Activated CD4-positive, alpha-beta T cell treated with anti-CD3 and anti-CD28 coated beads for 48 hours (primary cell): ENCODE results near the gene PDLIM4.
A peak's percentile ranks its signal among the peaks of the same experiment; 100 is the strongest.

Experiments used
- DNase-seq: peaks from one replicate; pipeline ENCODE4 v3.0.0-alpha.2; 2020

The PDLIM4 gene

DNA sequence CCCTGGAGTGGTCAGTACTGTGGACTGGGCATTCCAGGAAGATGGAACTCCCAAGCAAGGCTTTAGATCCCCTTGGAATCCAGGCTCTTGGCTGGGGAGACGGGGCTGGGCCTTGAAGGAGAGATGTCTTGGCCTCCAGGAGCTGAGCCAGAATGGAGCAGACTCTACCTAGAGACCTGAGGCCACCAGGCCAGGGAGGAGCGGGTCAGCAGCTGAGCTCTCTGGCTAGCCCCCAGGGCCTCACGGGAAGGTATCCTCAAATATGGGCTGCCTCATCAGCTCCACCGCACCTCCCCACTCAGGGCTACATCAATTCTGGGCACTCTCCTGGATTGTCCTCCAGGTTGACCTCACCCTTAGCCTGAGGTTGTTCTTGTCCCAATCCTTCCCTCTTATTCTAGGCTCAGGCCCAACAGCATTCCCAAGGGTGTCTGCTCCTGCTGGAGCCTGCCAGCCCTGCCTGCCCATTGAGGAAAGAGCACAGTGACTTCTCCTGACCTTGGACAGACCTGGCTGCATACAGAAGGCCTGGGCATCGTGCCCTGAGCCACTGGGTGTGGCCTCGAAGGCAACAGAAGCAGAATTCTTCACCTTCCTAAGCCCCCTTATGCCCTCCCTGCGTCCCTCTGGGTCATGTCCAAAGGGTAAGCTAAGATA lies 3.0 kb upstream of the PDLIM4 start:
- DNase-seq = no peak

DNA sequence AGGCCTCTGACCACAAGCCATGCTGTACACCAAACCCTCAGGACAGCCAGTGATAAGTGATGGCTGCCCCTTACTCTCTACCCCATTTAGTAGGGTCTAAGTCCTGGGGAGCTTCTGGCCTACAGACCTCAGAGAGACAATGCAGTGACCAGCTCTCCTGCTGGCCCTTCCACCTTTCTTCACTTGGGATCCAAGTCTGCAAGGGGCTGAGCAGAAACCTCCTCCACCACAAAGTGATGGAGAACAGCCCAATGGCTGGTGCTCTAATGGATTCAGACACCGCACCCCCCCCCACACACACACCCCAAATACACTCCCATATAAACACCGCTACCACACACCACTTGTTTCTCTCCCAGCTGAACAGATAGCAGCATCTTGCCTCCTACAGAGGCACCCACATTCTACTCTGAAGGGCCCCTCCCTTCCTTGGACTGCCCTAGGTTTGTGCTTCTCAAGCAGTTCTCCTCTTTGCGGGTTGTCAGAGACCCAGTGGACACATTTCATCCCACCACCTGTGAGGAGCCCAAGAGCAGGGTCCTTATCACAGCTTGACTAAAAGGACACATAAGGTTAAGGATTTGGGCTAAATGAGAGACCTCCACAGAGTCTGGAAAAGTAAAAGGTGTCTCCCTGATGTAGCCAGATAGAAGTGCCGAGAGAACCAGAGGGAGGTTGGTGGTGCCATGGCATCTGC lies 1.3 kb upstream of the PDLIM4 start:
- DNase-seq = no peak

DNA sequence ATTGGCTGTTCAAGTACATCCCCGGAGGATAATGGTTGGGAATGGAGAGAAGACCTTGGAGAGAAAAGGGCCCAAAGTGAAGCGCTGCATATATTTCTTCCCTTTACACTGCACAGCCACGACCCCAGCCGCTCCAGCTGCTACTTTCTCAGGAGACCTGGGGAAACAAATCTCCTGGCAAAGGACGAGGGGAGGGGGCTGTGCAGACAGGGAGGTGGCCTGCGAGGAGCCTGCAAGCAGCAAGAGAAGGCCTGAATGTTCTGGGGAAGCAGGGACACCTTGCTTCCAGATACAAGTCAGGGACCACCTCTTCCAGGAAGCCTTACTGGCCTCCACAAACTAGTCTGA lies 739 bp upstream of the PDLIM4 start:
- DNase-seq = no peak

DNA sequence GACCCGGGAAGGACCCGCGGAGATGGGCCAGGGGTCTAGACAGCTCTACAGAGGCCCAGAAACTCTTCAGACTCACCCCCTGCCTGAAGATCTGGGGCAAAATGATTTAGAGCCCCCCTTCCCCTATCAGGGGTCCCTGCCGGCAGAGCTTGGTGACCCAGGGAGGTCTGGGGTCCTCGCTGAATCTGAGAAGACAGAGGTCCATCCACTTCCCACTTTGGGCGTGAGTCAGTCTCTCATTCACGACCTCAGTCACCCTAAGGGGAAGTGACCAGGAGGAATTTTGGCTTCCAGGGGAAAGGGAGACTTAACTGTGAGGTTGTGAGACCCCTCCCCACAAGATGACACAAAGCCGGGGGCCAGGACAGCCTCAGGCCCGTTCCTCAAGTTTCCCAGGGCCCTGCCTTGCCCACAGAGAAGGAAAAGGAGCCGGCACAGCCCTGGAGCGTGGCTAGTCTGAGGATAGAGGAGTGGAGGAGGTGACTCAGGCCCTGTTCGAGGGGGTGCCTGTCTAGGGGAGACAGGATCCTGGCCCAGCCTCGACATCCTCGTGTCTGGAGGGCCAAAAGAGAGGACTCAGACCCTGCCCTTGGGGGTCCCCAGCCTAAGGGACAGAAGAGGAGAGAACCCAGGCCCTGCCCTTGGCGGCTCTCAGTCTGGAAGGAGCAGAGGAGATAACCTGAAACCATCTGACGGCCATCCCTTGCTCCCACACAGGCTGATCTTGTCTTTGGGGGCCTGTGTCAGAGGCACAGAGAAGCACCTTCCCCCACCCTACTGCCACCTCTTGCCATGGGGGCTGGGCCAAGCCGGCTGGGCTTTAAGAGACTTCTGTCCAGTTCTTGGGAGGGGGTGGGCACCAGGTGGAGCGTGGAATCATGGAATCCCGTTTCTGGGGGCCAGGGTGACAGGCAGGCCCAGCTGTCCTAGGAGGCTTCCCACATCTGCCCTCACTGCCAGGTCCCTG lies 889 bp downstream of the PDLIM4 start:
- DNase-seq = no peak

DNA sequence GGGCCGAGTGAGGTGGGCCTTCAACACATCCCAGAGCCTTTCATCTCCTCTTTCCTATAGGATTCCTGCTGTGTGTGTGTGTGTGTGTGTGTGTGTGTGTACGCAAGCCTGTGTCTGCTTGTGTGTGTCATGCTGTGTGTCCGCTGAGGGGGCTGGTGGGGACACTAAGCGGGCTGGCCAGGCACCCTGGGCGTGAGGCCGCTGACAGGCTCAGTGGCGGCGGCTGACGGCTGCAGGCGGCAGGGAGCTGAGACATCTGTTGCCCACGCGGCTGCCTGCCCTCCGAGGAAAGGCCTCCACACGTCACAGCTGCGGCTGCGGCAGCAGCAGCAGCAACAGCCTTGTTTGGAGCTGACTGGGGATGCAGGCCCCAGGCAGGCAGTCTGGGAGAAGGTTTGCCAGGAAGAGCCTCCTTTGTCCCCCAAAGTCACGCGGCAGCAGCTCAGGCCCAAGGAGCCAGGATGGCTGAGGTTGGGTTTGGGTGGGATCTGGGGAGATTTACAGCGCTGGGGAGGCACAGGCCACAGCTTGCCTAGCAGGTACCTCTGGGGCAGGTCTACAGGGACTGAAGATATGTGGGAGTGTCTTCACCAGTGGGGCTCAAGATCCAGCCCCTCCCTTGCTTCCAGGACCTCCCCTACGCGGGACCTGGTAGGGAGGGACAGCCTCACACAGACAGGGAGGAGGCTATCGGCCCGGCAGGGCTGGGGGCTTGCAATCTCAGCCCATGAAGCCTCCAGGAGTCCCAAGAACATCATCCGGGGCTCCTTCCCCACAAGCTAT lies 1.8 kb downstream of the PDLIM4 start:
- DNase-seq = no peak

DNA sequence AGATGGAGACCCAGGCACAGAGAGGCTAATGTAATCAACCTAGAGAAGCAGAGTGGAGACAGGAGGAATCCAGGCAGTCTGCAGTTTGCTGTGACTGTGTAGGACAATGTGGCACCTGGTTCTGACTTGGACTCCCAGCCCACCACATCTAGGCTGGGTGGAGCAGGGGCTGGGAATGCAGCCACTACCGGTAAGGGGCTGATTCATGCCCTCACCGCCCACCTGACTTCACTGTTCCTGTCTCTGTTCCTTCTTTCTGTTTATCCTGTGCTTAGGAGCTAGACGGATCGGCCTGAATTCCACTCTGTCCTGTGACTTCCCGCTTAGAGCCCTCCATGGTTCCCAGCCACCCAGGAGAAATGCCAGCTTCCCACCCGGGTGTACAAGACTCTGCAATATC lies 2.6 kb downstream of the PDLIM4 start:
- DNase-seq = no peak

DNA sequence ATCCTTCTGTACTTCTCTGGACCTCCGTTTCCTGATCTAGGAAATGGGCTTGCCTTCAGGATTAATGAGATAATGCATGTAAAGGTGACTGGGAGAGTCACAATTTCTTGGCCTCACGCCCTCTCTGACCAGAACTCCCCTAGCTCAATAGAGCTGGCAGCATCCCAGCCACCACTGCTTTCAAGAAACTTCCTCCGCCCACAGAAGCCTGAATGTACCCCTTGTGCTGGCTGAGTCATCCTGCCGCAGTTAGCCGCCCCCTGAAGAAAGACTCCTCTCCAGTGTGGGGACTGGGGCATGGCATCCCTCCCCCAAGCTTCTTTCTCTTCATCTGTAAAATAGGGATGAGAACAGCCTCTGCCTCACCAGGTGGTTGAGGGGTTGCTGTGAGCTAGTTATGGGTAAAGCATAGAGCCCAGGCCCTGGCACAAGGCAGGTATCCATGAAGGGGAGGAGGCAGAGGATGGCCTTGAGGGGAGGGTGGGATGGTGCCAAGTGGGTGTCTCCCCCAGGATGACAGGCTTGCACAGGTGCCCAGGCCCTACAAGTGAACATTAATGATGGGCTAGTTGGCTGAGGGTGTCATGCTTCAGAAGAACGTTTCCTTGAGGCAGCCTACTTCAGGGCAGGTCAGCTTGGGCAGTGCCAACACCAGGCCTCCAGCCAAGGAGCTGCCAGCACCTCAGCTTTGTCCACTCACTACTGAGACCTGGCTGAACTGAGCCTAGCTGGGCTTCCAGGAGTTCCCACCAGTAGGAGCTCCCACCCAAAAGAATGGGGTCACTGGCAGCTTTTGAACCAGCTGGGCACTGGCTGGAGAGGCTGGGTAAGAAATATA lies 3.4 kb downstream of the PDLIM4 start:
- peak; percentile 66 for DNase-seq

DNA sequence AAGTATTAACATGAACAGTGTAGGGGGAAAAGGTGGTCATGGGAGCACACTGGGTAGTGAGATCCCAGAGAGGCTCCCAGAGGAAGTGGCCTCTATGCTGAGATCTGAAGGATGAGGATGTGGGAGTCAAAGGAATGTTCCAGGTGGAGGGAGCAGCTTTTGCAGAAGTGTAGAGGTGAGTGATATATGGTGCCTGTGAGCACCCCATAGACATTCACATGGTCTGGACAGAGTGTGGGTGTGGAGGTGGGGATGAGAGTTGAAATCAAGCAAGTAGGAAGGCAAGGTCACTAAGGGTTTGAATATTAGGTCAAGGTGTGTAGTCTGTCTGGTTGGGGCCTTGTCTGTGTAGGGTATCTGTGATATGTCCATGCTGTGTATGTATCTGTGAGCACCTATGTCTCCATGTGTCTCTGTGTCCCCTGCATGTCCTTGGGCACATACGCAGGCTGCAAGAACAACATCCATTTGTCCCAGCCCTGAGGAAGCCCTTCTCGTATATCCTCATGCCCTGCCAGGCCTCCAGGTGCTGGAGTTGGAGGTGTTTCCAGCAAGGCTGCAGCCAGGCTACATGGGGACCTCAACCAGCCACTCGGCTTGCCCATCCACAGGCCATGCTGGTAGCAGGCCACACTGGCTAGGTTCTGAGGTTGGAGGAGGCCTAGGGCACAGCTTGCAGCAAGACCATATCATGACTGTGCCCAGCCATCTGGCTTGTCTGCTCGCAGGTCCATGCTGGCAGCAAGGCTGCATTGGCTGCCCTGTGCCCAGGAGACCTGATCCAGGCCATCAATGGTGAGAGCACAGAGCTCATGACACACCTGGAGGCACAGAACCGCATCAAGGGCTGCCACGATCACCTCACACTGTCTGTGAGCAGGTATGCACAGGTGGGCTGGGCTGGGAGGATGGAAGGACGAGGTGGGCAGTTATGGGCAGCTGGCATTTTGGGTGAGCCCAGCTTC lies 4.7 kb downstream of the PDLIM4 start:
- no peak for DNase-seq

DNA sequence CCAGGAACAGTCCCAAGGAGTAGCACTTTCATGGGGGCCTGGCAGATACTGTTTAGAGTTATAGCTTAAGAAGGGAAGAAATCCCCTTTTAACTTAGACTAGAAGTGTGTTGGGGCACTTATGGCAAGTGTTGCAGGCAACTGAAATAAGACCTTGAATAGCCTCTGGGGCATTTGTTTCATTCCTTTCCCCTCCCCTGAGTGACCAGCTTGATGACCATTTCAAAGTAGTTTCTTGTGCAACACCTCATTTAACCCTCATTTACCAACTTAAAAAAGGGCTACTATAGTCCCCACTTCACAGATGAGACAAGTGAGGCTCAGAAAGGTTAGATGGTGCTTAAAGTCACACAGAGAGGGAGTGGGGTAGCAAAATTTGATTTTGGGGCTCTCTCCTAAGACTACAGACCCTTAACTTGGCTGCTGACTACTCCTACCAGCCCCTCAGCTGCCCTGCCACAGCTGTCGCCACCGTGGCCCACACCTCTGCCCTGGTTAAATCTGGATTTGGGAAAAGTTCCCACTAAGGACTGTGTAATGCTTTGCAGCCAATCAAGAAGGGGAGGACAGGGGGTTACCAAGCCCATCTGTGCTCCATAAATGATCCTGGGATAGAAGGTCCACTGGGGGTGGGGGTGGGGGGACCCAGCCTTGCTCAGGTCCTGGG lies 5.5 kb downstream of the PDLIM4 start:
- DNase-seq = no peak

DNA sequence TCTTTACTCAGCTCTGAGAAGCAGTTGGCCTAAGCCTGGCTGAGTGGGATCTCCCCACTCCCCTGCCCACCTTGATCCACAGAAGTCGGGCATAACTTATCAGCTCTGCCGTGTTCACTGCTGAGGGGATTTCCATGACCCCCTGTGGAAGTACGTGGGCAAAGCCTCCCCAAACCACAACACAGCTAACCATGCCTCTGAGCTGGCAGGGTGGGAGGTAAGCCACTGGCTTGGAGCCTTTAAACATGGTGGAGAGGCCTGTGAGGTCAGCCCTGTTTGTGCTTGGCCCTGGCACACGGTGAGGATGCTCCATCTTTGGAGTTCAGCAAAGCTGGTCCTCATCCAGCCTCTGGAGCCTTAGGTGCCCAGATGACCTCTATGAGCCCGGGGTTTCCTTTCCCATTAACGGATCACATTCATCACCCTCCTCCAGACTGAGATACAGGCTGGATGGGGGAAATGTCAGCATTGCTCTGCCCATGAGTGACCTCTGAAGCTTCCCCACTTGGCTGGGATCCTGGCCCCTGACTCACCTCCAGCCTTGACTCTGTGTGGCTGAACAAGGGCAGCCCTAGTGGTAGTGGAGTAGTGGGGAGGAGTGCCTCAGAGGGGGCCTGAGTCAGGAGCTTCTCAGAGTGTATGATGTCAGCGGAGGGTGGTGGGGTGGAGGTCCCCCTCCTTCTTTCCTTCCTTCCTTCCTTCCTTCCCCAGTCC lies 6.2 kb downstream of the PDLIM4 start:
- peak; percentile 48 for DNase-seq

DNA sequence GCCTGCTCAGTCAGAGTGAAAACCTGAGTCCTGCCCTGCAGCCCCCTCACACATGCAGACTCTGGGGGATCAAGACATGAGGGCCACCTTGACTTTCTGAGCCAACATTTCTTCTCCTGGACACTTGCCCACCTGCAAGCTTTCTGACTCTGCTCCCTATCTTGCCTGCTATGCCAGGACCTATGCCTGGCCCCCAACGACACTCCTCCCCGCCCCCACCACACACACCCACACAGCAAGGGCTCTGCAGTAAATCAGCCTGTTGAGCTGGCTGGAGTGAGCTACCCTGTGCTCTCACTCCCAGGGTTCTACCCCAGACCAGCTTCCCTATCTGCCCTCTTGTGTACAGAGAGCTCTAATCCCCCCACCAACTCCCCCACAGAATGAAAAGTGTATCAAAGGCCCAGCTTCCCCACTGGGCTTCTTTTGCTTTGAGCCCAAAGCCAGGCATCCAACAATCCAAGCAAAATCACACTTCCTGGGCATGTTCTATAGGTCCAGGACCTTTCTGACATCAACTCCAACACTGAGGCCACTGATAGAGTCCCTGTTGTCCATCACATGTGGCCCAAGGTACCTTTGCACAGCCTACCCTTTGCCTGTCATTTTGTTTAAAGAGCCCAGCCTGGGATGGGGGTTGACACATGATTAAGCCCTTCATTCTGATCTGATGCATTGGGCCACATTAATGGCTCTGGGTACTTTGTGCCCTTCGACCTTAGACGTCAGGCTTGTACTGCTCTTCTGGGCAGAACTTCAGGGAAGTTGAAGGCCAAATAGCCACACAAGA lies 7.2 kb downstream of the PDLIM4 start:
- no peak for DNase-seq

DNA sequence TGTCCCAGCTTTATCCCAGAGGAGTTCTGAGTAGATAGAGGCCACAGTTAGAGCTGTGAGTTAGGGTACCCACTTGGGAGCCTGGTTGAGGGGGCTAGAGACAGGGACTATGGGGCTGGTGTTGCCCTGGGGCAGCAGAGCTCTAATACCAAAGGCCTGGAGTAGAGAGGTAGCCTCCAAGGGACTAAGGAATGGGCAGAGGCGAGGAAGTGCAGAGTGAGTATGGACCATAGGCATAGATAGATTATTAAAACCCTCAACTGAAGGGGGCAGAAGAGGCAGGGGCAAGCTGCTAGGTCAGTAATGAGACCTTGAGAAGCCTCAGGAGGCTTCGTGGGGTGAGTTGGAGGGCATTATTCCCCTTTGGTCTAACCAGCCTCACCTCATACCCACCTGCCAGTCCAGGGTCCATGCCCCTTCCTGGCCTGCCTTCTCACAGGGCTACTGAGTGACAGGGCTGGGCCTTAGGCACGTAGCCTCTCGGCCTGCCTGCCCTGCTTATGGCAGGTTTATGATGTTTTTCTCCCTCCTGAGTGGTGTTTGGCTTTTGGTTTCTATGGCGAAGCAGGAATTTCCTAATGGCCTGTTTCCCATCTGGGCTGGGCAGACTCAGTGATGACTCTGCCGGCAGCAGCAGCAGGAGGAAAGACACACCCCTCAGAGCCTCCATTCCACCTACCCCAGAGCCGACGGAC lies 8.0 kb downstream of the PDLIM4 start:
- DNase-seq = no peak

DNA sequence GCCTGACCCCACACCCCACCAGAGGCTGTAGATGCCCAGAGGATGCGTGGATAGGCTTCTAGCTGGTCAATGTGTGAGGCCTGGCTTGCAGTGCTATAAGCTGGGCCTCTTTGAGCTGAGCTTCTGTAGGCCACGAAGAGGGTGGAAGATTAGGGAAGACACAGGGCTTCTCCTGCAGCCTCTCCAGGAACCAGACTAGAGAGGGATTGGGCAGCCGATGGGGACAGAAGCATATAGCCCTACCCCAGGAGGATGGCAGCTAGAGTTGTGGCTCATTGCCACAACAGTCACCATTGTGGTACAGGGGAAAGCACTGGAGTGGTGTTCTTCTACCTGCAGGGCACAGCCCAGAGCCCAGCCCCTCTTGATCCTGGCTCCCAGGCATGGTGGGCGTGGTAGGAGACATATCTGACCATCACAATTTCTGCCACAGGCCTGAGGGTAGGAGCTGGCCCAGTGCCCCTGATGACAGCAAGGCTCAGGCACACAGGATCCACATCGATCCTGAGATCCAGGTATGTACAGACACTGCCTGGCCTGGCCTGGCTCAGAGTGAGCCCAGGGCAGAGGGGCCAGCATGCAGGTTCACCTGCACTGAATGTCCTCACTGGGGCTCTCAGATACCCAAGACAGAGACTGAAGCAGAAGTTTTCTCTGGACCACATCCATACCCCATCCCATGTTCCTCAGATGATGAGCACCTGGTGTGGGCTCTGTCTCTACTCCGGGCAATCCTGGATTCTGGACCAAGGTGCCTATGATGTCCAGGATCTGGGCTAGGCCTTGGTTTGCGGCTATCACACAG lies 8.7 kb downstream of the PDLIM4 start:
- no peak for DNase-seq

DNA sequence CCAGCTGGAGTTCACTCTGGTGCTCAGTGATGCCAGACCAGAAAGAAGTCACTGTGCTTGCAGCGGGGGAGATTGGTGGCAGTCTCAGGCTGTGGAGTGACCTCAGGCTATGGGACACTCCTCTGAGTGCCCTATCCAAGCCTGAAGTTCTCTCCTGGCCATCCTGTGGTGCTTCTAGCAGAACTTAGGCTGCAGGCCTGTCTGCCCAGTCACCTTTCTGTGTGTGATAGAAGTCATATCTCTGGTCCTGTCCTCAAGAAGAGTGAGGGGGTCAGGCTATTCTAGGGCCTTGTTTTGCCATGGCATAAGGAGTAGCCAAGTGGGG lies 9.3 kb downstream of the PDLIM4 start:
- no peak for DNase-seq

DNA sequence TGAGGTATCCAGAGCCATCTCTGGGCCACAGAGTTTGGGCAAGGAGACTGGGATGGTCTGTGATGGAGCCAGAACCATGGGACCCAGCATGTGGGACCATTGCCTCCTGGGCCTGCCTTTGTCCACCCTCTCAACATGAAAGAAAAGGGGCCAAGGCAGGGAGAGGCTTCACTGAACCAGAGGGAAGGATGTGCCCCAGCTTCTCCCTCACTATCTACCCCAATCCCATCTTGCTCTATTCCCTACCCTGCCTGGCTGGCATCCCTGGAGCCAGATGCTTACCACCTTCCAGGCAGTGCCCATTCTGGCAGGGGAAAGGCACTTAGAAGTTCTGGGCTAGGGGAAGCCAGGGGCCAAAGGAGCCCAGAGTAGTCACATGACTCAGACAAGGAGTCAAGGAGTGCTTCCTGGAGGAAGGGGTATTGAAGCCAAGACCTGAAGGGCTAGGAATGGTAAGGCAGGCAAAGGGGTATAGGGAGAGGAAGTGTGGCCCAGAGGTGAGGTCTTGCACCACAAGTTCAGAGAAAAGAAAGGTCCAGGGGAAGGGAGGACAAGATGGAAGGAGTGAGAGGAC lies 9.8 kb downstream of the PDLIM4 start:
- DNase-seq = no peak

DNA sequence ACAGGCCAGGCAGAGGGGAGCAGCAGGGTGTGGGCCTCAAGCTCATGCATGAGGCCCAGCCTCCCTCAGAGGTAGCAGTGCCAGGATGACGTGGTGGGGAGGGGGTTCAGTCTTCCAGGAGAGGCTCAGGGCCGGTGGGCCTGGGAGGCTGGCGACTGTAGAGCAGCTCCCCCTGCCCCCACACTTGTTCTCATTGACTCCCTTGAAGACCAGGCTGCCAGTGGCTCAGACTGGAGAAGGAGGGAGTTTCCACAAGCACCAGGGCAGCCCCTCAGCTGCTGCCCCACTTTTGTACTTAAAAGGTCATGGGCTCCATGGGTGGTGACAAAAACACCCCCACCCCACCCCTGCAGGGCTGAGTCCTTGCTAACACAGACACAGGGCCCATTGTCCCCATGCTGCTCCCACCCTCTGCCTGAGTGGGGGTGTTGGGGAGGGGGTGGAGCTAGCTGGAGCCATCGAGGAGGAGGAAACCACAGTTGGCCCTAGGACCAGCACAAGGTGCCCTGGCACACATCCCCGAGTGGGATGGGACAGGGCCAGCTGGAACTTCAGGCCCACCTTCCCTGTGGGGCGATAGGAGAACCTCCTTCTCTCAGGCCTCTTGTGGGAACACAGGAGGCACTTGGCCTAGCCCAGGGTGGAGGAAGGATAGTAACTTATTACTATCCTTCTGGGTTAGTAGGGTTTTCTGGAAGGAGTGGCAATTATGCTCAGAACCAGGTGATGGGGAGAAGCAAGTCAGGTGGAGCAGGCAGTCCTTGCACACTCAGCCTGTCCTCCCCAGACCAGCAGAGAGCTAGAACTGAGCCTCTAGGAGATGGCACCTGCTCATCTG lies 10.7 kb downstream of the PDLIM4 start:
- no peak for DNase-seq
